Heart right ventricle (tissue), 16 donors: ENCODE measurements around the gene RAB44. TPM values are rescaled to one million over a fixed set of nuclear protein-coding genes. Genes with fewer than 3 reads are reported as not detected.

Experiments
- ATAC-seq, 8 donors: fragments of 200-7000 bp; cut with Tn5 transposase; one replicate each; pipeline ENCODE4 v1.9.1; 2020; ENCODE audit warnings: mild to moderate bottlenecking in 8 of 8, moderate library complexity in 8 of 8, moderate number of reproducible peaks in 1 of 8
- DNase-seq, 2 donors: peaks; one replicate each; pipeline ENCODE4 v3.0.0-alpha.2; 2020
- H3K27ac ChIP-seq, 10 donors: fragments of 200-600 bp; sonication (generic) in 2 of 10; one replicate each; pipeline versions ENCODE4 v1.5.0 to v1.8.0; 2020 to 2022; ENCODE audit warnings: mild to moderate bottlenecking in 3 of 10
- H3K27me3 ChIP-seq, 7 donors: fragments of 200-600 bp; one replicate each; pipeline ENCODE4 v1.8.0; 2021 to 2022; ENCODE audit warnings: mild to moderate bottlenecking in 2 of 7
- H3K36me3 ChIP-seq, 9 donors: fragments of 200-600 bp; sonication (generic) in 1 of 9; one replicate each; pipeline versions ENCODE4 v1.5.0 to v1.8.0; 2020 to 2022; ENCODE audit warnings: mild to moderate bottlenecking in 2 of 9
- H3K4me1 ChIP-seq, 9 donors: fragments of 200-600 bp; sonication (generic) in 1 of 9; one replicate each; pipeline versions ENCODE4 v1.5.0 to v1.8.0; 2020 to 2022; ENCODE audit warnings: mild to moderate bottlenecking in 4 of 9
- H3K4me3 ChIP-seq, 10 donors: fragments of 200-600 bp; sonication (generic) in 2 of 10; one replicate each; pipeline versions ENCODE4 v1.5.0 to v1.8.0; 2020 to 2022; ENCODE audit warnings: mild to moderate bottlenecking in 7 of 10, moderate library complexity in 2 of 10
- H3K9me3 ChIP-seq, 11 donors: fragments of 200-600 bp in 10 of 11; sonication (generic) in 2 of 11; one replicate each; pipeline versions ENCODE4 v1.5.0 to v1.8.0; 2013 to 2022; ENCODE audit warnings: mild to moderate bottlenecking in 2 of 11, control low read depth in 1 of 11, moderate library complexity in 1 of 11
- CTCF ChIP-seq, 9 donors: fragments of 200-600 bp; sonication (generic) in 2 of 9; IDR thresholded peaks; one replicate each; pipeline versions ENCODE4 v1.5.0 to v1.8.0; 2021 to 2022; ENCODE audit warnings: antibody characterized with exemption in 9 of 9, mild to moderate bottlenecking in 5 of 9, moderate library complexity in 1 of 9
- WGBS, 2 donors: extraction: QIAGEN DNeasy Blood & Tissue Kit; methylation state at CpG; one replicate each; pipeline ENCODE4 v1.1.7; 2013; ENCODE audit warnings: inconsistent platforms in 1 of 2; 5-methylcytosine and 5-hydroxymethylcytosine counted together
- intact Hi-C, 10 donors: fragments of 100-400 bp; cut with DNase I; formaldehyde crosslinking; loops; one replicate each; pipeline versions ENCODE4 v1.11.1 to v1.14.2; 2022
- polyA plus RNA-seq, 2 donors: library from polyadenylated mRNA; stranded (reverse); fragments of 200-250 nt; gene quantifications; one replicate each; pipeline ENCODE4 v1.2.3, GENCODE V29; 2013
- total RNA-seq, 10 donors: library from RNA; stranded (reverse); fragmentation: NEBNext Ultra II Directional in 3 of 10; extraction: Animal tissue kit (Norgen Biotek cat#: 25700) in 3 of 10; gene quantifications; one replicate each; pipeline versions ENCODE4 v1.2.1 to v1.2.4, GENCODE V29; 2021 to 2023
- donor health status: Arrhythmogenic right ventricular cardiomyopathy.
- donor health status: ischemic (EF 13 %, LVEDD 7.1; RV severe dilation, severe dysfunction).
- donor health status: healthy with polysubstance abuse.
- donor health status: DM: no; HTN: yes; CAD: no.
- donor health status: DM: no; HTN: no; CAD: no.
- donor health status: ischemic (EF 25% LVEDD 6.9; RV normal size, moderate dysfunction).
- donor health status: ischemic (EF 25% LVEDD 5.7; RV mildly dilated, moderate dysfunction).
- donor health status: healthy.
- donor health status: DM: yes; HTN: yes; CAD: no.
- donor health status: Ischemic cardiomyopathy.
- donor health status: ischemic (EF 35%, LVEDD 5.7; RV mildly dilated, moderate dysfunction).
- donor health status: nonischemic (EF 11% LVEDD 7.7; RV severe dilation, severe dysfunction).
- donor health status: DM: yes; HTN: yes; CAD: no.
- donor health status: PGD.
- donor health status: ischemic (EF 29% LVEDD 5.4; RV normal size, mild dysfunction).
- donor health status: nonischemic (EF 23%, LVEDD 6.1; RV moderate dilation, normal function).

The RAB44 gene
- total and polyA plus RNA-seq, 12 donors, result 0.03 to 0.39 (median 0.06) TPM; not detected in 6

DNA sequence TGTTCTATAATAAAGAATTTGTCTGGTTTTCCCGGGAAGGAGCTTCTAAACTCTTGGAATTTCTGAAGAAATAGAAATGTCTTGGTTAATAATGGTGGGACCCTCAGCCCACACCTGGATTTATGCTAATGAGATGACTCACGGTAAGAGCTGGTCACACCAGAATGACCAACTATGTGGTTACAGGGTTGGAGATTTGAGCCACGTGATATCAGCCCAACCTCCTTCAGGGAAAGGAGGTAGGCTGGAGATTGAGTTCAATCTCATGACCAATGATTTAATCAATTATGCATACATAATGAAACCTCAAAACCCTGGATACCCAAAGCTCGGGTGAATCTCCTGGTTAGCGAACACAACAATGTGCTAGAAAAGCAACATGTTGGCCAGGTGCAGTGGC, 41.2 kb upstream of the RAB44 start:
- DNase-seq (no peak), ATAC-seq (no peak)
- no peak for TF ChIP-seq CTCF (IDR thresholded peaks at IDR 0.05)
- no peaks in the 10 kb centered on the region for H3K9me3 ChIP-seq
- H3K27ac ChIP-seq, result no peak overlapping the region
- H3K27me3 ChIP-seq, result peaks cover 0 to 50% (median 0%) of the 10 kb centered on the region in 7 donors
- no peaks in the 10 kb centered on the region for H3K36me3 ChIP-seq
- intact Hi-C loops, result no loop called here
- H3K4me1 ChIP-seq, result peaks cover 0 to 30% (median 10%) of the 10 kb centered on the region in 9 donors
- no peak overlapping the region for H3K4me3 ChIP-seq
- 89 to 92% methylated on average over 5 of the region's 5 CpGs for WGBS, 2 donors

GRCh38 chr6:36657271-36657670, 40.4 kb upstream of the RAB44 start:
- no peaks in the 10 kb centered on the region for H3K9me3 ChIP-seq
- H3K27ac ChIP-seq, result no peak overlapping the region
- no peak for DNase-seq

GRCh38 chr6:36657942-36658544, 39.6 kb upstream of the RAB44 start:
- H3K9me3 ChIP-seq, result no peaks in the 10 kb centered on the region
- ATAC-seq, result no peak
- intact Hi-C loops, result no loop called here
- peaks cover 0 to 33% (median 10%) of the 10 kb centered on the region in 9 donors for H3K4me1 ChIP-seq
- no peak overlapping the region for H3K4me3 ChIP-seq
- TF ChIP-seq CTCF (IDR thresholded peaks at IDR 0.05), result no peak
- 60 to 75% methylated on average over 1 of the region's 1 CpG for WGBS, 2 donors
- DNase-seq, result no peak
- no peak overlapping the region for H3K27ac ChIP-seq
- no peaks in the 10 kb centered on the region for H3K36me3 ChIP-seq
- peaks cover 0 to 51% (median 0%) of the 10 kb centered on the region in 7 donors for H3K27me3 ChIP-seq

More at GRCh38 chr6:36657271-36657670, 40.4 kb upstream of the RAB44 start:
- Histone ChIP-seq H3K4me1 (peaks cover 0 to 29% (median 10%) of the 10 kb centered on the region in 9 donors), H3K4me3 (no peak overlapping the region), H3K27me3 (peaks cover 0 to 51% (median 0%) of the 10 kb centered on the region in 7 donors), H3K36me3 (no peaks in the 10 kb centered on the region)
- no peak for ATAC-seq
- no peak for TF ChIP-seq CTCF (IDR thresholded peaks at IDR 0.05)
- WGBS, 2 donors, result 83 to 96% methylated on average over 1 of the region's 1 CpG
- intact Hi-C loops, result no loop called here

- Histone ChIP-seq H3K36me3 (no peaks in the 10 kb centered on the region), H3K27me3 (peaks cover 0 to 51% (median 0%) of the 10 kb centered on the region in 7 donors), H3K4me3 (no peak overlapping the region), H3K27ac (no peak overlapping the region), H3K9me3 (no peaks in the 10 kb centered on the region), H3K4me1 (peaks cover 0 to 37% (median 10%) of the 10 kb centered on the region in 9 donors)
- ATAC-seq (peak in 7 of 8 donors; percentile 29 to 83 (median 72)), DNase-seq (peak in 1 of 2 donors; percentile 32)
- WGBS, 2 donors, result 31 to 61% methylated on average over 1 of the region's 1 CpG
- TF ChIP-seq CTCF (IDR thresholded peaks at IDR 0.05), result no peak
- intact Hi-C loops, result no loop called here
These were observed 38.4 kb upstream of the RAB44 start for GRCh38 chr6:36659271-36659670.
